ENCODE data around the gene MARCHF7. TPM values are rescaled to one million over a fixed set of nuclear protein-coding genes. Genes with fewer than 3 reads are reported as not detected.

The MARCHF7 gene
- total RNA-seq, 4 donors from 2014 or later: 105 to 203 (median 132) TPM

- peaks cover 13 to 22% of the 10 kb centered on the region in 2 donors for H3K36me3 ChIP-seq
- H3K27me3 ChIP-seq: no peaks in the 10 kb centered on the region
- no peak for TF ChIP-seq CTCF (IDR thresholded peaks at IDR 0.05)
- no peak for TF ChIP-seq POLR2A (IDR thresholded peaks at IDR 0.05)
- peaks cover 0 to 6% of the 10 kb centered on the region in 2 donors for H3K4me1 ChIP-seq
- intact Hi-C loops (cut with DNase I): loop anchor here (10.0 kb wide), 1 partner anchor 76 kb away; no protein-coding TSS in a partner anchor
- no peak overlapping the region for H3K27ac ChIP-seq
- no peak for DNase-seq
- H3K4me3 ChIP-seq (replicated peaks in 1 of 3): no peak overlapping the region
- 83 to 87% methylated on average over 3 of the region's 3 CpGs for WGBS, 2 donors
- no peaks in the 10 kb centered on the region for H3K9me3 ChIP-seq
Observed at GRCh38 chr2:159728629-159729028, 16.3 kb downstream of the MARCHF7 start.

GRCh38 chr2:159735648-159736047 lies 23.3 kb downstream of the MARCHF7 start:
- 89 to 96% methylated on average over 1 of the region's 1 CpG for WGBS, 2 donors
- no peak for TF ChIP-seq POLR2A (IDR thresholded peaks at IDR 0.05)
- TF ChIP-seq CTCF (IDR thresholded peaks at IDR 0.05): no peak
- Histone ChIP-seq H3K9me3 (no peaks in the 10 kb centered on the region), H3K27ac (no peak overlapping the region), H3K36me3 (peaks cover 27 to 30% of the 10 kb centered on the region in 2 donors), H3K4me3 (replicated peaks in 1 of 3) (no peak overlapping the region), H3K27me3 (no peaks in the 10 kb centered on the region), H3K4me1 (no peaks in the 10 kb centered on the region)
- no peak for DNase-seq
- intact Hi-C loops (cut with DNase I): no loop called here

- no peaks in the 10 kb centered on the region for H3K9me3 ChIP-seq
- H3K36me3 ChIP-seq: peaks cover 23 to 26% of the 10 kb centered on the region in 2 donors
- no peak overlapping the region for H3K27ac ChIP-seq
- WGBS, 2 donors: 86 to 88% methylated on average over 3 of the region's 3 CpGs
- TF ChIP-seq POLR2A (IDR thresholded peaks at IDR 0.05) (no peak), CTCF (IDR thresholded peaks at IDR 0.05) (no peak)
- H3K4me1 ChIP-seq: no peaks in the 10 kb centered on the region
- intact Hi-C loops (cut with DNase I): no loop called here
- H3K4me3 ChIP-seq (replicated peaks in 1 of 3): no peak overlapping the region
- DNase-seq: no peak
- no peaks in the 10 kb centered on the region for H3K27me3 ChIP-seq
Observed at GRCh38 chr2:159736048-159736447, 23.7 kb downstream of the MARCHF7 start.

- Histone ChIP-seq H3K27ac (no peak overlapping the region), H3K27me3 (no peaks in the 10 kb centered on the region), H3K9me3 (no peaks in the 10 kb centered on the region), H3K36me3 (peaks cover 14 to 17% of the 10 kb centered on the region in 2 donors), H3K4me3 (replicated peaks in 1 of 3) (no peak overlapping the region), H3K4me1 (no peaks in the 10 kb centered on the region)
- intact Hi-C loops (cut with DNase I): no loop called here
- no peak for DNase-seq
- TF ChIP-seq CTCF (IDR thresholded peaks at IDR 0.05) (no peak), POLR2A (IDR thresholded peaks at IDR 0.05) (no peak)
- WGBS, 2 donors: 100% methylated on average over 1 of the region's 1 CpG; no CpG with 5 or more reads in 1 of the 2 donors
Observed at GRCh38 chr2:159737292-159737916, 25.1 kb downstream of the MARCHF7 start.

- 95 to 98% methylated on average over 11 of the region's 11 CpGs for WGBS, 2 donors
- H3K36me3 ChIP-seq: peaks cover 14 to 17% of the 10 kb centered on the region in 2 donors
- no peaks in the 10 kb centered on the region for H3K27me3 ChIP-seq
- no peaks in the 10 kb centered on the region for H3K4me1 ChIP-seq
- no peak overlapping the region for H3K4me3 ChIP-seq (replicated peaks in 1 of 3)
- H3K27ac ChIP-seq: no peak overlapping the region
- no peak for DNase-seq
- TF ChIP-seq CTCF (IDR thresholded peaks at IDR 0.05) (no peak), POLR2A (IDR thresholded peaks at IDR 0.05) (no peak)
- intact Hi-C loops (cut with DNase I): no loop called here
- no peaks in the 10 kb centered on the region for H3K9me3 ChIP-seq
Observed at GRCh38 chr2:159737917-159738296, 25.6 kb downstream of the MARCHF7 start.

Data from thyroid gland (tissue), 4 donors.